K562 (cell line): Measurements from ENCODE around the gene RDH16. TPM values are rescaled to one million over a fixed set of nuclear protein-coding genes. Genes with fewer than 3 reads are reported as not detected.
A peak's percentile ranks its signal among the peaks of the same experiment; 100 is the strongest.

Source experiments
- ATAC-seq: fragments of 200-7000 bp; cut with Tn5 transposase; 3 replicates; pipeline ENCODE4 v1.9.1; 2020; ENCODE audit warnings: moderate library complexity
- BruUV-seq: library from RNA; stranded (reverse); fragments of 400-500 nt; replicated peaks from 2 replicates; lab custom pipeline; 2021; lab: Mats Ljungman, UMichigan
- CTCF ChIA-PET: fragments of 300-600 bp; formaldehyde crosslinking; extraction: SDS; loops from one replicate; lab custom pipeline; 2021; ENCODE audit warnings: low intra/inter-chr PET ratio; lab: Yijun Ruan, JAX
- POLR2A ChIA-PET: fragments of 300-600, 350-650 bp; sonication (Branson Sonifier 250); formaldehyde crosslinking; extraction: SDS; loops from one replicate; lab custom pipeline; 2021; ENCODE audit warnings: antibody characterized with exemption, inconsistent platforms; lab: Yijun Ruan, JAX
- DNase-seq, 4 experiments: peaks; one replicate each; pipeline versions ENCODE4 v3.0.0 to v3.0.0-alpha.2; 2011 to 2018; ENCODE audit warnings: low spot score in 3 of 4, mixed read lengths in 3 of 4; ENCODE audit errors: extremely low read depth in 1 of 4
- FAIRE-seq: peaks from 2 replicates; lab custom pipeline; 2011; peaks lifted over from hg19 to GRCh38; lab: Jason Lieb, UNC
- H2AFZ ChIP-seq: 2 replicates; pipeline ENCODE4 v1.6.0; 2011; ENCODE audit warnings: low read depth, low read length, control low read depth, inconsistent platforms
- H3K27ac ChIP-seq: fragments of 200-600 bp; 3 replicates; pipeline ENCODE4 v1.8.0; 2011; ENCODE audit warnings: low read depth, mild to moderate bottlenecking, control low read depth, inconsistent platforms, low read length, moderate library complexity, mixed read lengths; ENCODE audit errors: extremely low read depth
- H3K27me3 ChIP-seq, 2 experiments: fragments of 300-600 bp in 1 of 2; 2 replicates in 1 of 2; 3 replicates in 1 of 2; pipeline versions ENCODE4 v1.6.0 to v1.8.0; 2011; ENCODE audit warnings: inconsistent platforms in 2 of 2, low read length in 2 of 2, mild to moderate bottlenecking in 1 of 2, mixed read lengths in 1 of 2, moderate library complexity in 1 of 2; ENCODE audit not compliant: control insufficient read depth in 2 of 2, insufficient read depth in 2 of 2
- H3K36me3 ChIP-seq: fragments of 300-600 bp; 3 replicates; pipeline ENCODE4 v1.8.0; 2011; ENCODE audit warnings: mild to moderate bottlenecking, low read length, inconsistent platforms; ENCODE audit not compliant: control insufficient read depth, insufficient read depth
- H3K4me1 ChIP-seq, 2 experiments: fragments of 200-600 bp in 1 of 2; replicated peaks in 1 of 2; 2 replicates in 1 of 2; 3 replicates in 1 of 2; pipeline versions ENCODE4 v1.5.1 to v1.8.0; 2011; ENCODE audit warnings: inconsistent platforms in 2 of 2, low read length in 2 of 2, mild to moderate bottlenecking in 1 of 2, mixed read lengths in 1 of 2, moderate library complexity in 1 of 2; ENCODE audit not compliant: control insufficient read depth in 2 of 2, insufficient read depth in 2 of 2
- H3K4me2 ChIP-seq: 2 replicates; pipeline ENCODE4 v1.6.1; 2011; ENCODE audit warnings: low read length, control low read depth, inconsistent platforms, mixed read lengths; ENCODE audit not compliant: insufficient read depth
- H3K4me3 ChIP-seq: fragments of 200-600 bp; sonication (generic), shearing (Covaris generic); 2 replicates; pipeline ENCODE4 v1.5.1; 2016; ENCODE audit warnings: control low read depth, inconsistent platforms
- H3K79me2 ChIP-seq: fragments of 200-600 bp; 3 replicates; pipeline ENCODE4 v1.8.0; 2011; ENCODE audit warnings: low read length, inconsistent platforms; ENCODE audit not compliant: control insufficient read depth, insufficient read depth
- H3K9ac ChIP-seq, 2 experiments: 2 replicates each; pipeline versions ENCODE4 v1.6.0 to v1.6.1; 2011; ENCODE audit warnings: low read depth in 2 of 2, low read length in 2 of 2, control low read depth in 1 of 2, inconsistent platforms in 1 of 2, mild to moderate bottlenecking in 1 of 2, mixed read lengths in 1 of 2; ENCODE audit not compliant: insufficient read depth in 1 of 2
- H3K9me1 ChIP-seq: one replicate; pipeline ENCODE4 v1.6.0; 2011; ENCODE audit warnings: inconsistent platforms, mild to moderate bottlenecking, low read length, moderate library complexity; ENCODE audit not compliant: control insufficient read depth, insufficient read depth
- H3K9me3 ChIP-seq: replicated peaks from 2 replicates; pipeline ENCODE4 v1.5.1; 2011; ENCODE audit warnings: low read depth, low read length, inconsistent platforms; ENCODE audit not compliant: control insufficient read depth, insufficient read depth
- H4K20me1 ChIP-seq: replicated peaks from 2 replicates; pipeline ENCODE4 v1.6.1; 2011; ENCODE audit warnings: low read length, inconsistent platforms, mixed read lengths; ENCODE audit not compliant: control insufficient read depth, insufficient read depth
- CEBPZ ChIP-seq: fragments of 150-350 bp; IDR thresholded peaks from 2 replicates; pipeline ENCODE4 v1.6.1; 2014; ENCODE audit warnings: low read depth, mild to moderate bottlenecking, low read length, borderline replicate concordance
- FOXJ2 ChIP-seq: fragments of 200-800 bp; sonication (Bioruptor generic); IDR thresholded peaks from 2 replicates; pipeline ENCODE4 v1.6.1; 2016; ENCODE audit warnings: missing genetic modification characterization, missing compliant biosample characterization
- GTF2F1 ChIP-seq: IDR thresholded peaks from 2 replicates; pipeline ENCODE4 v1.6.1; 2011; ENCODE audit warnings: low read depth, low read length, improper control_type of control experiment
- MXD1 ChIP-seq: fragments of 250-450 bp; sonication (Bioruptor Pico); IDR thresholded peaks from 2 replicates; pipeline ENCODE4 v1.8.0; 2021; ENCODE audit warnings: borderline replicate concordance, mild to moderate bottlenecking, moderate library complexity; ENCODE audit not compliant: poor library complexity, severe bottlenecking
- RBM15 ChIP-seq: fragments of 200-400 bp; formaldehyde crosslinking; IDR thresholded peaks from 2 replicates; pipeline ENCODE4 v1.6.1; 2018; ENCODE audit warnings: mild to moderate bottlenecking, low read length, moderate library complexity; ENCODE audit not compliant: insufficient read depth
- STAT5A ChIP-seq: IDR thresholded peaks from 2 replicates; pipeline ENCODE4 v1.6.1; 2012; ENCODE audit warnings: low read length, inconsistent platforms, borderline replicate concordance
- ZBTB5 ChIP-seq: fragments of 450-650 bp; IDR thresholded peaks from 2 replicates; pipeline ENCODE4 v1.6.1; 2017; ENCODE audit warnings: antibody characterized with exemption
- ZNF124 ChIP-seq: sonication (generic); formaldehyde crosslinking; IDR thresholded peaks from 2 replicates; pipeline ENCODE4 v1.8.1; 2022; ENCODE audit warnings: missing genetic modification reagents
- WGBS: fragments of 100-300 bp; shearing (Covaris generic); methylation state at CpG from one replicate; pipeline ENCODE4 v1.1.6; 2016; ENCODE audit warnings: low coverage, mixed read lengths; ENCODE audit not compliant: insufficient coverage; ENCODE audit errors: missing lambda C conversion rate; 5-methylcytosine and 5-hydroxymethylcytosine counted together
- in situ Hi-C: fragments of 300-500 bp; cut with MboI; formaldehyde crosslinking; loops from 4 replicates; pipeline ENCODE4 v1.15.0; 2018; ENCODE audit warnings: inconsistent platforms, mixed read lengths
- intact Hi-C: fragments of 100-400 bp; cut with micrococcal nuclease; formaldehyde crosslinking; loops from 2 replicates; pipeline ENCODE4 v1.14.2; 2022
- polyA plus RNA-seq, 8 experiments: library from polyadenylated mRNA; depleted of rRNA in 4 of 8; stranded (reverse) in 5 of 8; unstranded in 3 of 8; fragments of >200 nt; fragmentation: Nextera tagmentation in 2 of 8; fragmentation: Illumina TruSeq in 1 of 8; extraction: Ambion mirVana in 2 of 8; extraction: Trizol in 1 of 8; gene quantifications; 2 replicates each; pipeline versions ENCODE4 v1.2.1 to v1.2.3, GENCODE V29; 2011 to 2014; ENCODE audit warnings: inconsistent platforms in 1 of 8, missing spikeins in 1 of 8
- total RNA-seq, 7 experiments: library from RNA; depleted of rRNA in 6 of 7; stranded (reverse); fragments of >200 nt in 6 of 7; fragmentation: Illumina TruSeq in 2 of 7; extraction: Trizol in 2 of 7; gene quantifications; 2 replicates each; pipeline versions ENCODE4 v1.2.1 to v1.2.3, GENCODE V29; 2011 to 2021; ENCODE audit warnings: low replicate concordance in 1 of 7
- TF ChIP-seq, protein P1 (sequence below): sonication (generic); formaldehyde crosslinking; IDR thresholded peaks from 2 replicates; pipeline ENCODE4 v1.8.1; 2023; ENCODE audit warnings: mild to moderate bottlenecking, missing genetic modification reagents, moderate library complexity
- TF ChIP-seq, protein P2 (sequence below): sonication (generic); formaldehyde crosslinking; IDR thresholded peaks from 2 replicates; pipeline ENCODE4 v1.9.0; 2022; ENCODE audit warnings: mild to moderate bottlenecking, missing genetic modification reagents
- TF ChIP-seq, protein P3 (sequence below): fragments of 450-650 bp; formaldehyde crosslinking; IDR thresholded peaks from 2 replicates; pipeline ENCODE4 v1.4.0; 2020; ENCODE audit warnings: mild to moderate bottlenecking, mixed read lengths

The RDH16 gene
- total and polyA plus RNA-seq, 9 of the 15 experiments (the other 6 are each of a cell fraction or from before 2014, with no cell fraction given): 0.11 to 0.52 (median 0.22) TPM; not detected in 1

- H3K9ac ChIP-seq: peak overlapping the region in 1 of 2 experiments; percentile 29; a peak in 1 of 4 replicates
- CTCF ChIA-PET: no interaction called here
- DNase-seq (no peak), ATAC-seq (no peak)
- in situ Hi-C loops: no loop called here
- H3K79me2 ChIP-seq: peaks cover 5% of the 10 kb centered on the region; the same call in 1 of the 3 replicates
- no peaks in the 10 kb centered on the region for H3K27me3 ChIP-seq
- H2AFZ ChIP-seq: no peak overlapping the region
- 88% methylated on average over 9 of the region's 10 CpGs for WGBS
- H3K4me2 ChIP-seq: no peak overlapping the region
- H3K4me3 ChIP-seq: no peak overlapping the region
- TF ChIP-seq, protein P1, sequence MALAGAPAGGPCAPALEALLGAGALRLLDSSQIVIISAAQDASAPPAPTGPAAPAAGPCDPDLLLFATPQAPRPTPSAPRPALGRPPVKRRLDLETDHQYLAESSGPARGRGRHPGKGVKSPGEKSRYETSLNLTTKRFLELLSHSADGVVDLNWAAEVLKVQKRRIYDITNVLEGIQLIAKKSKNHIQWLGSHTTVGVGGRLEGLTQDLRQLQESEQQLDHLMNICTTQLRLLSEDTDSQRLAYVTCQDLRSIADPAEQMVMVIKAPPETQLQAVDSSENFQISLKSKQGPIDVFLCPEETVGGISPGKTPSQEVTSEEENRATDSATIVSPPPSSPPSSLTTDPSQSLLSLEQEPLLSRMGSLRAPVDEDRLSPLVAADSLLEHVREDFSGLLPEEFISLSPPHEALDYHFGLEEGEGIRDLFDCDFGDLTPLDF (CRISPR knock-in tag): no peak
- TF ChIP-seq, protein P2, sequence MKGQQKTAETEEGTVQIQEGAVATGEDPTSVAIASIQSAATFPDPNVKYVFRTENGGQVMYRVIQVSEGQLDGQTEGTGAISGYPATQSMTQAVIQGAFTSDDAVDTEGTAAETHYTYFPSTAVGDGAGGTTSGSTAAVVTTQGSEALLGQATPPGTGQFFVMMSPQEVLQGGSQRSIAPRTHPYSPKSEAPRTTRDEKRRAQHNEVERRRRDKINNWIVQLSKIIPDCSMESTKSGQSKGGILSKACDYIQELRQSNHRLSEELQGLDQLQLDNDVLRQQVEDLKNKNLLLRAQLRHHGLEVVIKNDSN: no peak
- TF ChIP-seq MXD1 (CRISPR knock-in tag) (no peak), ZBTB5 (no peak), GTF2F1 (no peak), ZNF124 (CRISPR knock-in tag) (no peak), RBM15 (no peak), CEBPZ (no peak), FOXJ2 (tag) (no peak), STAT5A (no peak)
- TF ChIP-seq, protein P3, sequence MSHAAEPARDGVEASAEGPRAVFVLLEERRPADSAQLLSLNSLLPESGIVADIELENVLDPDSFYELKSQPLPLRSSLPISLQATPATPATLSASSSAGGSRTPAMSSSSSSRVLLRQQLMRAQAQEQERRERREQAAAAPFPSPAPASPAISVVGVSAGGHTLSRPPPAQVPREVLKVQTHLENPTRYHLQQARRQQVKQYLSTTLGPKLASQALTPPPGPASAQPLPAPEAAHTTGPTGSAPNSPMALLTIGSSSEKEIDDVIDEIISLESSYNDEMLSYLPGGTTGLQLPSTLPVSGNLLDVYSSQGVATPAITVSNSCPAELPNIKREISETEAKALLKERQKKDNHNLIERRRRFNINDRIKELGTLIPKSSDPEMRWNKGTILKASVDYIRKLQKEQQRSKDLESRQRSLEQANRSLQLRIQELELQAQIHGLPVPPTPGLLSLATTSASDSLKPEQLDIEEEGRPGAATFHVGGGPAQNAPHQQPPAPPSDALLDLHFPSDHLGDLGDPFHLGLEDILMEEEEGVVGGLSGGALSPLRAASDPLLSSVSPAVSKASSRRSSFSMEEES (CRISPR knock-in tag): no peak
- TF ChIP-seq, all 486 proteins: peak for 0
- Histone ChIP-seq H4K20me1 (no peaks in the 10 kb centered on the region), H3K9me1 (no peaks in the 10 kb centered on the region), H3K9me3 (no peaks in the 10 kb centered on the region), H3K4me1 (peaks cover 32 to 39% of the 10 kb centered on the region in 2 experiments), H3K27ac (no peak overlapping the region), H3K36me3 (peaks cover 7% of the 10 kb centered on the region; the same call in 2 of the 3 replicates)
- POLR2A ChIA-PET: interaction anchor here (0.6 to 4.6 kb wide), 3 partner anchors 10 to 71 kb away, joined by 3 to 23 read pairs (median 4); no protein-coding TSS in a partner anchor
- intact Hi-C loops: no loop called here
- no TSS peak for BruUV-seq
- no peak for FAIRE-seq
Measured at GRCh38 chr12:56994231-56994746, 36.9 kb upstream of the RDH16 start.
